HG03460 (cell line): ENCODE data around the gene LRRK1.

Source experiments
- ATAC-seq: cut with Tn5 transposase; IDR thresholded peaks from one replicate; pipeline ENCODE4 v1.9.1; 2021; ENCODE audit not compliant: unreplicated experiment

The LRRK1 gene

GRCh38 chr15:100909989-100910955 is 8.9 kb upstream of the LRRK1 start:
- ATAC-seq = no peak

GRCh38 chr15:100911086-100911485 is 8.1 kb upstream of the LRRK1 start:
- ATAC-seq = no peak

GRCh38 chr15:100913961-100914360 is 5.2 kb upstream of the LRRK1 start:
- ATAC-seq = no peak

- no peak for ATAC-seq
These were observed 4.3 kb upstream of the LRRK1 start for GRCh38 chr15:100914876-100915275.

- ATAC-seq = peak; percentile 61
These were observed 995 bp upstream of the LRRK1 start for GRCh38 chr15:100918034-100918689.

GRCh38 chr15:100919481-100920405 is 586 bp downstream of the LRRK1 start:
- ATAC-seq = no peak

GRCh38 chr15:100920516-100921135 is 1.5 kb downstream of the LRRK1 start:
- peak; percentile 19 for ATAC-seq

- no peak for ATAC-seq
These were observed 3.3 kb downstream of the LRRK1 start for GRCh38 chr15:100922192-100923040.

GRCh38 chr15:100923076-100923475 is 3.9 kb downstream of the LRRK1 start:
- ATAC-seq = no peak

GRCh38 chr15:100923902-100924301 is 4.7 kb downstream of the LRRK1 start:
- no peak for ATAC-seq

- ATAC-seq = no peak
These were observed 5.3 kb downstream of the LRRK1 start for GRCh38 chr15:100924436-100924835.

GRCh38 chr15:100925480-100925879 is 6.3 kb downstream of the LRRK1 start:
- ATAC-seq = no peak

- ATAC-seq = no peak
These were observed 7.1 kb downstream of the LRRK1 start for GRCh38 chr15:100926258-100926657.

- peak; percentile 56 for ATAC-seq
These were observed 8.0 kb downstream of the LRRK1 start for GRCh38 chr15:100926971-100927756.

GRCh38 chr15:100928632-100929280 is 9.6 kb downstream of the LRRK1 start:
- no peak for ATAC-seq

GRCh38 chr15:100929641-100930042 is 10.5 kb downstream of the LRRK1 start:
- ATAC-seq = no peak

- ATAC-seq = no peak
These were observed 11.2 kb downstream of the LRRK1 start for GRCh38 chr15:100930306-100930848.
